ENCODE data around the gene TTC27. TPM values are rescaled to one million over a fixed set of nuclear protein-coding genes. Genes with fewer than 3 reads are reported as not detected.
A peak's percentile ranks its signal among the peaks of the same experiment; 100 is the strongest.
"Not testable (repeated sequence)": the region's sequence is repeated elsewhere in the genome, so short reads cannot be mapped to it uniquely, and the experiment has no call there.

Gene TTC27
- total RNA-seq: 29.0 TPM

GRCh38 chr2:32627814-32628579 is at the start of gene TTC27:
Gene TTC27, plus strand, starts transcription at chr2:32628050. Its CDS starts 243 bp downstream, at chr2:32628293.
- DNase-seq: peak; percentile 93

- DNase-seq: no peak
These were observed 36.0 kb upstream of the TTC27 start for GRCh38 chr2:32591669-32592463.

- no peak for DNase-seq
These were observed 33.3 kb upstream of the TTC27 start for GRCh38 chr2:32594573-32594972.

- DNase-seq: no peak
These were observed 16.5 kb upstream of the TTC27 start for GRCh38 chr2:32611366-32611765.

- DNase-seq: no peak
These were observed 16.1 kb upstream of the TTC27 start for GRCh38 chr2:32611771-32612170.

GRCh38 chr2:32614084-32614483 is 13.8 kb upstream of the TTC27 start:
- no peak for DNase-seq

GRCh38 chr2:32617599-32618189 is 10.2 kb upstream of the TTC27 start:
- DNase-seq: no peak

GRCh38 chr2:32622570-32623310 is 5.1 kb upstream of the TTC27 start:
- no peak for DNase-seq

GRCh38 chr2:32623311-32623706 is 4.5 kb upstream of the TTC27 start:
- no peak for DNase-seq

- no peak for DNase-seq
These were observed 3.0 kb upstream of the TTC27 start for GRCh38 chr2:32624812-32625211.

GRCh38 chr2:32626639-32627221 is 1.1 kb upstream of the TTC27 start:
- DNase-seq: no peak

GRCh38 chr2:32627441-32627813 is 423 bp upstream of the TTC27 start:
- peak; percentile 42 for DNase-seq

- no peak for DNase-seq
These were observed 4.2 kb downstream of the TTC27 start for GRCh38 chr2:32632089-32632488.

- no peak for DNase-seq
These were observed 5.2 kb downstream of the TTC27 start for GRCh38 chr2:32633040-32633439.

- not testable (repeated sequence) for DNase-seq
These were observed 10.7 kb downstream of the TTC27 start for GRCh38 chr2:32638548-32638947.

GRCh38 chr2:32641180-32641579 is 13.3 kb downstream of the TTC27 start:
- DNase-seq: no peak

- no peak for DNase-seq
These were observed 19.4 kb downstream of the TTC27 start for GRCh38 chr2:32647180-32647651.

- DNase-seq: no peak
These were observed 24.8 kb downstream of the TTC27 start for GRCh38 chr2:32652555-32653209.

- no peak for DNase-seq
These were observed 28.2 kb downstream of the TTC27 start for GRCh38 chr2:32656069-32656468.

- no peak for DNase-seq
These were observed 36.0 kb downstream of the TTC27 start for GRCh38 chr2:32663864-32664263.

GRCh38 chr2:32666704-32667103 is 38.9 kb downstream of the TTC27 start:
- no peak for DNase-seq

GRCh38 chr2:32668254-32668653 is 40.4 kb downstream of the TTC27 start:
- DNase-seq: no peak

Data from occipital lobe (tissue), 2 donors.